Suppressor macrophage (primary cell): ENCODE data around the gene NTRK3.
A peak's percentile ranks its signal among the peaks of the same experiment; 100 is the strongest.

Source experiments
- DNase-seq, 4 experiments: peaks; one replicate each; pipeline ENCODE4 v3.0.0-alpha.2; 2020 to 2022

NTRK3 gene

GRCh38 chr15:88178631-88179030 is 77.9 kb downstream of the NTRK3 start:
- no peak for DNase-seq

GRCh38 chr15:88177451-88177850 is 79.1 kb downstream of the NTRK3 start:
- DNase-seq = no peak

GRCh38 chr15:88174571-88174970 is 82.0 kb downstream of the NTRK3 start:
- DNase-seq = no peak

GRCh38 chr15:88166082-88166993 is 90.2 kb downstream of the NTRK3 start:
- DNase-seq = peak in 2 of 4 experiments; percentile 15 to 21

- no peak for DNase-seq
These were observed 94.9 kb downstream of the NTRK3 start for GRCh38 chr15:88161636-88162035.

- DNase-seq = no peak
These were observed 101.2 kb downstream of the NTRK3 start for GRCh38 chr15:88155310-88155709.

- no peak for DNase-seq
These were observed 103.9 kb downstream of the NTRK3 start for GRCh38 chr15:88152672-88153071.

GRCh38 chr15:88147760-88148159 is 108.8 kb downstream of the NTRK3 start:
- DNase-seq = no peak

- no peak for DNase-seq
These were observed 111.5 kb downstream of the NTRK3 start for GRCh38 chr15:88144921-88145653.

- no peak for DNase-seq
These were observed 114.4 kb downstream of the NTRK3 start for GRCh38 chr15:88142121-88142520.

GRCh38 chr15:88141269-88141889 is 115.2 kb downstream of the NTRK3 start:
- no peak for DNase-seq

- no peak for DNase-seq
These were observed 116.1 kb downstream of the NTRK3 start for GRCh38 chr15:88140398-88140797.

- DNase-seq = no peak
These were observed 116.6 kb downstream of the NTRK3 start for GRCh38 chr15:88139936-88140335.

- no peak for DNase-seq
These were observed 122.7 kb downstream of the NTRK3 start for GRCh38 chr15:88133795-88134194.

- no peak for DNase-seq
These were observed 124.0 kb downstream of the NTRK3 start for GRCh38 chr15:88132499-88132898.

GRCh38 chr15:88131937-88132336 is 124.6 kb downstream of the NTRK3 start:
- no peak for DNase-seq

GRCh38 chr15:88127432-88127790 is 129.1 kb downstream of the NTRK3 start:
- no peak for DNase-seq

GRCh38 chr15:88126695-88127431 is 129.7 kb downstream of the NTRK3 start:
- DNase-seq = no peak

- no peak for DNase-seq
These were observed 131.0 kb downstream of the NTRK3 start for GRCh38 chr15:88125576-88125975.

GRCh38 chr15:88124199-88124598 is 132.3 kb downstream of the NTRK3 start:
- no peak for DNase-seq

GRCh38 chr15:88121968-88122530 is 134.5 kb downstream of the NTRK3 start:
- no peak for DNase-seq

GRCh38 chr15:88120026-88120425 is 136.5 kb downstream of the NTRK3 start:
- DNase-seq = no peak
